Measurements from ENCODE around the gene ANXA5.

DNA sequence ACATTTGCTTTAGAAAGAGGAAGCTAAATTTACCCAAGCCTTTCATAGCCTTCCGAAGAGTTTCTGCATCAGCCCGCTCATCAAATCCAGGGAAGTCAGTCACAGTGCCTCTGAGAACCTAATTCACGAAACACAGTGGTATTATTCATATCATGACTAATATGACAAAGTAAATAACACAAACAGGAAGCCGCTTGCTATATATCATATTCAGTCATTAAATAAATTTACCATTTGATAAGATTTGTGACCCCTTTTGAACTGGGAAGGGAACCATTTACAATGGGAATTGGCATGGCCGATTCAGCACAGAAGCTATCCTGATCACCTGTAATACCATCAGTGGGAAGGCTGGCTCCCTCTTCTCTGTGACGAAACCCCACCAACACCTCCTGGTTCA is 10.5 kb downstream of the ANXA5 start:
- TF ChIP-seq EZH2 (IDR thresholded peaks at IDR 0.05; ENCODE audit: low read length, missing control alignments) = no peak
- TF ChIP-seq, protein P1, sequence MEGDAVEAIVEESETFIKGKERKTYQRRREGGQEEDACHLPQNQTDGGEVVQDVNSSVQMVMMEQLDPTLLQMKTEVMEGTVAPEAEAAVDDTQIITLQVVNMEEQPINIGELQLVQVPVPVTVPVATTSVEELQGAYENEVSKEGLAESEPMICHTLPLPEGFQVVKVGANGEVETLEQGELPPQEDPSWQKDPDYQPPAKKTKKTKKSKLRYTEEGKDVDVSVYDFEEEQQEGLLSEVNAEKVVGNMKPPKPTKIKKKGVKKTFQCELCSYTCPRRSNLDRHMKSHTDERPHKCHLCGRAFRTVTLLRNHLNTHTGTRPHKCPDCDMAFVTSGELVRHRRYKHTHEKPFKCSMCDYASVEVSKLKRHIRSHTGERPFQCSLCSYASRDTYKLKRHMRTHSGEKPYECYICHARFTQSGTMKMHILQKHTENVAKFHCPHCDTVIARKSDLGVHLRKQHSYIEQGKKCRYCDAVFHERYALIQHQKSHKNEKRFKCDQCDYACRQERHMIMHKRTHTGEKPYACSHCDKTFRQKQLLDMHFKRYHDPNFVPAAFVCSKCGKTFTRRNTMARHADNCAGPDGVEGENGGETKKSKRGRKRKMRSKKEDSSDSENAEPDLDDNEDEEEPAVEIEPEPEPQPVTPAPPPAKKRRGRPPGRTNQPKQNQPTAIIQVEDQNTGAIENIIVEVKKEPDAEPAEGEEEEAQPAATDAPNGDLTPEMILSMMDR (conservative IDR thresholded peaks at IDR 0.05 in 1 of 2, IDR thresholded peaks at IDR 0.05 in 1 of 2; ENCODE audit: low read depth in 1 of 2, low read length in 2 of 2) = no peak
